Ishikawa (cell line): Measurements from ENCODE around the gene TOMM40L.

ENCODE experiments used
- CEBPB ChIP-seq: IDR thresholded peaks from 2 replicates; pipeline ENCODE4 v1.6.1; 2012
- EP300 ChIP-seq: IDR thresholded peaks from 2 replicates; pipeline ENCODE4 v1.6.1; 2012; ENCODE audit warnings: borderline replicate concordance

GRCh38 chr1:161259765-161260164 is 33.9 kb downstream of the TOMM40L start:
- TF ChIP-seq EP300 (no peak), CEBPB (no peak)
